Activated T-cell treated with anti-CD3 and anti-CD28 coated beads, Interleukin-2, amount 50 U/mL, for 1 hour (primary cell): ENCODE measurements around the gene PLXNB3.

Experiments
- DNase-seq: peaks from one replicate; pipeline ENCODE4 v3.0.0-alpha.2; 2020

Gene PLXNB3

DNA sequence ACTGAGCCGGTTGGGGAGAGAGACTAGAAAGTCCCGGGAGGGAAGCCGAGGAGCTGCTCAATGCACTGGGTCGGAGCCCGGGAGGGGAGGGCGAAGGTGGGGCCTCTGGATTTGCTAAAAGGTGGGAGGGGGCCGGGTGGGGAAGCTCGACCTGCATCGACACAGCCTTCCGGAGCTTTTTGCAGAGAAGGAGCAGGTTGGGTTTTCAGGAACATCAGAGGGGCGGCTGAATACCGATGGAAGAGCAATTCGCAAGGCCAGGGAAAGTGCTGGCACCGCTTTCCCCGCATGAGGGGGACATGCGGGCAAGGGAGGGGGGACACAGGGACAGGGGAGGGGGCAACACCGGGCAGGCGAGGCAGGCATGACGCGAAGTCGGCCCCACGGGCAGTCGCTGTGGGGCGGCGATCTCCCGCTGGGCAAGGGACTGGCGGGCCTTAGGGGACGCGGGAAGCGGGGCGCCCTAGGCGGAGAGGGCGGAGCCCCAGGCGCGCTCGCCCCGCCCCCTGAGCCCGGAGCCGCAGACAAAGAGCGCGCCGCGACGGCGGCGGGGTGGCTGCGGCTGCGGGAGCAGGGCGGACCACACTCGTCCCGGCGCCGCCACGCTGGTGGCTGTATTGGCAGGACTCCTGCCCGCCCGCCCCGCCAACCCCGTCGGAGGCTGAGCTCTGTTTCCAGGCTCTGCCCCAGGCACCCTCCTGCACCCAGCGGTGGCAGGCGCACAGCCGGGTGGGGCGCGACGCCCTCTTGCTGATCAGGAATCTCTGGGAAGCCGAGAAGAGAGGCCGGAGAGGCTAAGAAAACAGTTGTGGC is 54.7 kb downstream of the PLXNB3 start:
- peak; percentile 71 for DNase-seq

DNA sequence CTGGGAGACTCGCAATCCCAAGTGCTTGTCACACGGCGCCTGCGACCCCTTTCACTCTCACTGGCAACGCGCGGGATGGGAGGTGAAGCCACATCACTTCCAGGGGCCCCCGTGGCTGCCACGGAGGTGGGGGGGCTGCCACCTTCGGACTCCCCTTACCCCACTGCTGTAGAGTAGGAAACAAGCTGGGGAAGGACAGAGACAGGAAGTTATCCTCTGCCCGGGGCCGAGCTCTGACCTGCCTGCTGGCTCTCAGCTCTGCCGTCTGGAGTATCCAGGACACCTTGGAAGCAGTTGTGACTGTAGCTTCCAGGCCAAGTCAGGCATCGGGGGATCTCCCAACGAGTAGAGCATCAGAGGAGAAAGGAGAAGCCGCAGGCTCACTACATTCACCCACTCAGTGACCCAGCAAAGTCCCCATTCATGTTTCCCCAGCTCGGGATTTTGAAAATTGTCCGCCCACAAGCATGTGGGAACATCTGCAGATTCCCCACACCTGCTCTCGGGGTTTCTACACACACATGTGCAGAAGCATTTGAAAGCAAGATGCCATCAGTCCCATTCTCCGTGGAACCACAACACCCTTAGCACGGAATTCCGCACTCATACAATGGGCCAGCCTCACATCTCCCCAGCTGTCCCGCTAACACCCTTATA is 55.5 kb downstream of the PLXNB3 start:
- no peak for DNase-seq

DNA sequence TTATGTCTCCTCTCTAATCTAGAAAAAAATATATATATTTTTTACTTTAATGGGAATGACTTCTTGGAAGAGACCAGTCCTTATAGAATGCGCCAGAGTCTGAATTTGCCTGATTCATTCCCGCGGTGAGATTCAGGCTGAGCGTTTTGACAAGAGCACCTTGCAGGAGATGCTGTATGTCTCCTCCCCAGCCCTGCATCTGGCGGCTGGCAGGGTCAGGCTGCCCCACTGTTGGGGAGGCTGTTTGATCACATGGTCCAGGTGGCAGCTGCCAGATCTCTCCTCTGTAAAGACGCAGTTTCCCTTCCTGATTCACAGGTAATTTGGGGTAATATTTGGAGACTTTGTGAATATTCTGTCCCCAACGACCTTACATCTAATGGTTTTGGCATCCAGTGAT is 56.6 kb downstream of the PLXNB3 start:
- DNase-seq = no peak

DNA sequence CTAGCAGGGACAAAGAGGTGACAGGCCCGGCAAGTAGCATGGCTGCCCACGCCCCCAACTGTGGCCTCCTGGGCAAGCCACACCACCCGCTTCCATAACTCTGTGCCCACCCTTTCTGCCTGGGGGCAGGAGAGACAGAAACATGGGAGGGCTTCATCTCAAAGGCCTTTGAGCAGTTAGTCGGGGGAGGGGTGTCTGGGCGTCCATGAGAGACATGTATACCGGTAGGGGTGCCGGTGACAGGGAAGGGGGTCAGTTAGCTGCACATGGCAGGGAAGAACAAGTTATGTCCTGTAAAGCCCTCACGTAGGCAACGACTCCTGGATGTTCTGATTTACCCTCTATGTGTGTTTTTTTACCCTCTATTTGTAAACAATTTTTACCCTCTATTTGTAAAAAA is 57.0 kb downstream of the PLXNB3 start:
- DNase-seq = peak; percentile 15

DNA sequence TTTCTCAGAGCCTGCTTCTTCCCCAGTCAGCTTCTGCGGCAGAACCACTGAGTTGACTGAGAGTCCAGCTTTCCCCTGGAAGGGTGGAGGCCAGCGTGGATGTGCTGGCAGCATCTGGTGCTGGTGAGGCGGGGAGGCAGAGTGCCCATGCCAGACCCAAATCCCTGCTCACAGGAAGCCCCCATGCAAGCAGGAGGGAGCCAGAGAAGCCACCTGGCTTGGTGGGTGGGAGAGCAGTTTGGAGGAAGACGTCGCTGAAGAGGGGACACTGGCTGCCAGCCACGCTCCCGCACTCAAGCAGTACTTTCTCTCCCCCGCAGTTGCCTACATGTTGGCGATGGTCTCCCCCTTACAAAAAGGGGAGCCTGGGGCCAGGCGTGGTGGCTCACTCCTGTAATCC is 60.3 kb downstream of the PLXNB3 start:
- DNase-seq = no peak

DNA sequence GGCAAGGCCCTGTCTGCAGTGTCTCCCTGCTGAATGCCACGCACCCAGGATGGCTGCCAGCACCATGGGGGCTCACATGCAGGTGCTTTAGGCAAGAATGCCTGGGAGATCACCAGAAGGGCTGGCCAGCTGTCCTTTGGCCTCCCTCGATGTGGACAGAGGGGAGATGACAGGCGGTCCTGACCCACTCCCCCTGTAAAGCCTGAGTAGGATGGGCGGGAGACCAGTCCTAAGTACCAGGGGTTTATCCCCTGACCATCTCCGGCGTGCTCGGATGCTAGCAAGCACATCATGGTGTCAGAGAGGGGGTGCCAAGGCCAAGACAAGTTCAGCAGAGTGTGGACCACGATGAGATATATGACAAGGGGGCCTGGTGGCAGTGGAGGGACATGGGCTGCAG is 61.0 kb downstream of the PLXNB3 start:
- DNase-seq = no peak
